ENCODE data around the gene AFAP1. TPM values are rescaled to one million over a fixed set of nuclear protein-coding genes. Genes with fewer than 3 reads are reported as not detected.
A peak's percentile ranks its signal among the peaks of the same experiment; 100 is the strongest.

Gene AFAP1
- total and polyA plus RNA-seq, 2 experiments from 2014 or later = 10.5 to 31.9 TPM

DNA sequence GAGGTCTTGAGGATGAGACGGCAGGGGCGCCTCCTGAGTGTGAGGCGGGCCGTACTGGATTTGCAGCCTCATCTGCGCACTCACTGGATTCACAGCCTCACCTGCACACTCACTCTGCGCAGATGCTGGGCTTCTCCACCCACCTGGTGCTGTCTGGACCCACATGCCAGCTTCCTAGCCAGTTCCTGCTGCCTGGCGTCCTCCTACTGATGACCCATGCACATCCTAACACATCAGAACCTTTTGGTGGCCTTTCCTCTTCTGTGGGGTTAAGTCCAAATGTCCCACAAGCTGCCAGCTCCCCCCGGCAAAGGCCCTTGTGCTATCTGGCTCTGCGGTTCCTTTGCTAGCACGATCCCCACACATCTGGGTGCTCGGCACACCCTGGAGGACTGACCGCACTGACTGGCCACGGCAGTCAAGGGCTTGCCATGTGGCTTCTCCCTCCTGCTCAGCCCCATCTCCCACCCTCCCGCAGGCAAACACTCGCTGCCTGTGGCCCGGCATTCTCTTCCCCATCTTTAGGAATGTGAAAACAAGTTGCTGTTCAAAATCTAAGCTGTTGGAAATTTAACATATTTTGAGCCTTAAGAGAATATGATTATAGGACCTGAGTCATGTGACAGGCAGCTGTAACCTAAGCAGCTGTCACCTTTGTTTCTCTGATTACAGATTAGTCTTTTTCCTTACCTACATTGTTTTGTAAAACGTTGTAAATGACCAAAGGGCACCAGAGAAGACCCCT, 39.4 kb upstream of the AFAP1 start:
- H3K27me3 ChIP-seq = no peaks in the 10 kb centered on the region
- TF ChIP-seq, protein P1, sequence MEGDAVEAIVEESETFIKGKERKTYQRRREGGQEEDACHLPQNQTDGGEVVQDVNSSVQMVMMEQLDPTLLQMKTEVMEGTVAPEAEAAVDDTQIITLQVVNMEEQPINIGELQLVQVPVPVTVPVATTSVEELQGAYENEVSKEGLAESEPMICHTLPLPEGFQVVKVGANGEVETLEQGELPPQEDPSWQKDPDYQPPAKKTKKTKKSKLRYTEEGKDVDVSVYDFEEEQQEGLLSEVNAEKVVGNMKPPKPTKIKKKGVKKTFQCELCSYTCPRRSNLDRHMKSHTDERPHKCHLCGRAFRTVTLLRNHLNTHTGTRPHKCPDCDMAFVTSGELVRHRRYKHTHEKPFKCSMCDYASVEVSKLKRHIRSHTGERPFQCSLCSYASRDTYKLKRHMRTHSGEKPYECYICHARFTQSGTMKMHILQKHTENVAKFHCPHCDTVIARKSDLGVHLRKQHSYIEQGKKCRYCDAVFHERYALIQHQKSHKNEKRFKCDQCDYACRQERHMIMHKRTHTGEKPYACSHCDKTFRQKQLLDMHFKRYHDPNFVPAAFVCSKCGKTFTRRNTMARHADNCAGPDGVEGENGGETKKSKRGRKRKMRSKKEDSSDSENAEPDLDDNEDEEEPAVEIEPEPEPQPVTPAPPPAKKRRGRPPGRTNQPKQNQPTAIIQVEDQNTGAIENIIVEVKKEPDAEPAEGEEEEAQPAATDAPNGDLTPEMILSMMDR (IDR thresholded peaks at IDR 0.05; ENCODE audit: low read depth, low read length) = no peak
- no peaks in the 10 kb centered on the region for H3K36me3 ChIP-seq
- H3K4me3 ChIP-seq = no peak overlapping the region
- H3K4me1 ChIP-seq (ENCODE audit: low read depth) = no peaks in the 10 kb centered on the region
- peak in 1 of 2 donors; percentile 54 for DNase-seq (ENCODE audit: low read depth in 1 of 2, low spot score in 1 of 2)
- no peak overlapping the region for H3K27ac ChIP-seq
- no peaks in the 10 kb centered on the region for H3K9me3 ChIP-seq (ENCODE audit: low read depth)

DNA sequence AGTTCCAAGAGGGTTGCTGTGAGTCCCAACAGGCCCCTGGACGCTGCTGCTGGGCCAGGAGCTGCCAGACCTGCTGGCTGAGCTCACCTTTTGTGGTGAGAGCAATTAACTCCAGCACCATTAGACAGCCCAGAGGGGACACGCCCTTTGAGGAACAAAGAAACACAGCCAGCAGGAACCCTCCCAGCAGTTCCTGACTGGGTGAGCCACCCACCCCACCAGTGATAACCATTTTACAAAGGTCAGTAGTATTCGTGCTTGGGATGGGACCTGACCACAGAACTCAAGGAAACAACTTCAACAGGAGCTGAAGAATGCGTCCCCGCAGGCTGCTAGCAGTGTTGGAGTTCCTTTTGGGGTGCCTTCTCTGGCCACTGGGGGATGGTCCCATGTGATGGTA, 38.8 kb upstream of the AFAP1 start:
- H3K9me3 ChIP-seq (ENCODE audit: low read depth) = no peaks in the 10 kb centered on the region
- no peak overlapping the region for H3K27ac ChIP-seq
- H3K4me3 ChIP-seq = no peak overlapping the region
- TF ChIP-seq, protein P1 (IDR thresholded peaks at IDR 0.05; ENCODE audit: low read depth, low read length) = no peak
- no peaks in the 10 kb centered on the region for H3K27me3 ChIP-seq
- no peaks in the 10 kb centered on the region for H3K36me3 ChIP-seq
- H3K4me1 ChIP-seq (ENCODE audit: low read depth) = no peaks in the 10 kb centered on the region
- DNase-seq (ENCODE audit: low read depth in 1 of 2, low spot score in 1 of 2) = peak in 1 of 2 donors; percentile 15

DNA sequence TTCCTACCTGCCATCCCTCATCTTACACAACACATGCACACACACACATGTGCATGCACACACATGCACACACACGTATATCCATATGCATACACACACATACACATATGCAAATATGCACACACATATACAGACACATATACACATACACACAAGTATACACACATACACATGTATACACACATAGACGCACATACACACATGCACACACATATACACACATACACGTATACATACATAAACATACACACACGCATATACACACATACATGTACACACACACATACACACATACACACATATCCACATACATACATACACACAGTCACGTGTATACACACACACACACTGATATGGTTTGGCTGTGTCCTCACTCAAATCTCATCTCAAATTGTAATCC, 37.0 kb upstream of the AFAP1 start:
- Histone ChIP-seq H3K27ac (no peak overlapping the region), H3K36me3 (no peaks in the 10 kb centered on the region), H3K9me3 (ENCODE audit: low read depth) (no peaks in the 10 kb centered on the region), H3K4me3 (no peak overlapping the region), H3K27me3 (no peaks in the 10 kb centered on the region), H3K4me1 (ENCODE audit: low read depth) (no peaks in the 10 kb centered on the region)
- TF ChIP-seq, protein P1 (IDR thresholded peaks at IDR 0.05; ENCODE audit: low read depth, low read length) = no peak
- no peak for DNase-seq (ENCODE audit: low read depth in 1 of 2, low spot score in 1 of 2)

DNA sequence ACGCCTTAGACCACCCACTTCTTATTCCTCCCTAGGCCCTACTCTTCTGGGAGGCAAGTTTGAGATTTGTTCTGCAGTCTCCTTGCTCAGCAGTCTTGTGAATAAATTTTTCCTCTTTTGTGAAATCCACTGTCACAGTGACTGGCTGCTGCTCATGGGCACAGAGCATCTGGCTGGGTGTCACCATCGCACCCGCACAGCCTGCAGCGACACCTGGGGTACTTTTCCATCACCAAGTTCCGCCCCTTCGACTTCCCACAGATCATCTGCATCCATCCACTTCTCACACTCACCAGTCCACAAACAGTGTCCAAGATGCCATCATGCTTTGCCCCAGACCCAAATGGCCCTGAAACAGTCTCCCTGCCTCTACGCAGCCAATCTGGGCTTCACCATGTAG, 36.4 kb upstream of the AFAP1 start:
- H3K4me1 ChIP-seq (ENCODE audit: low read depth) = no peaks in the 10 kb centered on the region
- H3K27me3 ChIP-seq = no peaks in the 10 kb centered on the region
- H3K36me3 ChIP-seq = no peaks in the 10 kb centered on the region
- no peaks in the 10 kb centered on the region for H3K9me3 ChIP-seq (ENCODE audit: low read depth)
- H3K4me3 ChIP-seq = no peak overlapping the region
- no peak for DNase-seq (ENCODE audit: low read depth in 1 of 2, low spot score in 1 of 2)
- TF ChIP-seq, protein P1 (IDR thresholded peaks at IDR 0.05; ENCODE audit: low read depth, low read length) = no peak
- H3K27ac ChIP-seq = no peak overlapping the region

DNA sequence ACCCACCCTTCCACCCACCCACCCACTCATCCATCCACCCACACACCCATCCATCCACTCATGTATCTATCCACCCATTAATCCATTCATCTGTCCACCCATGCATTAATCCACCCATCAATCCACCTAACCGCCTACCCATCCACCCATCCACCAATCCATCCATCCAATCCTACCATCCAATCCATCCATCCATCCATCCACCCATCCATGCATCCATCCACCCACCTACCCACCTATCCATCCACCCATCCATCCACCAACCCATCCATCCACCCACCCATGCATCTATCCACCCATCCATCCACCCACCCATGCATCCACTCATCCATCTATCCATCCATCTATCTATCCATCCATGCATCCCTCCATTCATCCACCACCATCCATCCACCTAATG, 34.8 kb upstream of the AFAP1 start:
- H3K27me3 ChIP-seq = no peaks in the 10 kb centered on the region
- H3K36me3 ChIP-seq = no peaks in the 10 kb centered on the region
- H3K27ac ChIP-seq = no peak overlapping the region
- DNase-seq (ENCODE audit: low read depth in 1 of 2, low spot score in 1 of 2) = no peak
- no peak overlapping the region for H3K4me3 ChIP-seq
- TF ChIP-seq, protein P1 (IDR thresholded peaks at IDR 0.05; ENCODE audit: low read depth, low read length) = no peak
- peaks cover 14% of the 10 kb centered on the region for H3K4me1 ChIP-seq (ENCODE audit: low read depth)
- no peaks in the 10 kb centered on the region for H3K9me3 ChIP-seq (ENCODE audit: low read depth)

All from cardiac muscle cell (in vitro differentiated cells and primary cell).